NCI-H1417 treated with DMSO at 0.1 percent for 48 hours (cell line): ENCODE measurements around the gene SLC9A5.

Source experiments
- DNase-seq: peaks from one replicate; lab custom pipeline; 2025; lab: John Stamatoyannopoulos, UW

SLC9A5 gene

DNA sequence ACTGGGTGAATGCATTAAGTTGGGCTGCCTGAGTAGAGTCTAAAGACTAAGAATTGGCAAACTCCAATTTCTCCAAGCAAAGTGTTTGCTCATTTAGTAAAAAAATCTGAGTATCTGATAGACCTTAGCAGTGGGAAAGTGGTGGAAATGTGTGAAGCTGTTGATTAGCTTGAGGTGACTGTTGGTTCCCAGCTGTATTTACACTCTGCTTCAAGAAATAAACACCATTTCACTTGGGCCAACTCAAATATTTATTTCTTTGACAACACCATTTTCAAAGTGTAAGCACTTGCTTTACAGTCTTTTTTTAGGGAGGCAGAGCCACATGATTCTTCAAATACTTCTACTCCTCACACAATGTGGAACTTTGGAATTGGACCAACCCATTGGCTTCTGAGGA is 69.1 kb downstream of the SLC9A5 start:
- no peak for DNase-seq
